ENCODE data around the gene PTPN14. TPM values are rescaled to one million over a fixed set of nuclear protein-coding genes. Genes with fewer than 3 reads are reported as not detected.
A peak's percentile ranks its signal among the peaks of the same experiment; 100 is the strongest.

The PTPN14 gene
- total and polyA plus RNA-seq, 2 of the 8 experiments (the other 6 are each of a cell fraction or from before 2014, with no cell fraction given), result 14.4 to 93.6 TPM

DNA sequence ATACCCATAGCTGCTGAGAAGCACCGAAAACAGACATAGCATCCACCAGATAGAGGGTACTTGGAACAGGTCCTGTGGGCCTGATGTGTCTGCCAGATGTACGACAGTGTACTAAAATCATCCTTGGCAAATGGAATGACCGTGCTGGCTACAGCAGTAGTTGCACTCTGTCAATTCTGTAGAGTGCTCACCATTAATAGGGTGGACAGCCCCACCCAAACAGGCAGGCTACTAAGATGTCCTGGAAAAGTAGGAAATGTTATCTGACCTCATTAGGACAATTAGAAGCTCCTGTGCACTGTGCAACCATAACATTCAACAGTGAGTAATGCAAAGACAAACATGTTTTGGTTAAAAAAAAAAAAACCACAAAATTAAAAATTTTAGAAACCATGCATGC, 106.2 kb downstream of the PTPN14 start:
- H3K56ac ChIP-seq (replicated peaks; ENCODE audit: insufficient read length, low read depth, low read length), result no peak overlapping the region
- peaks cover 0 to 13% of the 10 kb centered on the region in 2 experiments; a peak in 1 of 4 replicates for H3K79me2 ChIP-seq (ENCODE audit: control insufficient read depth in 1 of 2, insufficient read depth in 2 of 2, low read length in 2 of 2)
- H3K23ac ChIP-seq (ENCODE audit: insufficient read length), result no peak overlapping the region
- H2AK5ac ChIP-seq (ENCODE audit: low read depth, low read length), result peak overlapping the region; percentile 98
- peak overlapping the region; percentile 94 for H2BK20ac ChIP-seq (ENCODE audit: low read length)
- POLR2A ChIA-PET (ENCODE audit: partially characterized antibody), result interaction anchor here (1.6 to 6.2 kb wide), 4 partner anchors 22 to 108 kb away, joined by 3 to 30 read pairs (median 6); partner anchors contain the start of gene PTPN14
- H3K9ac ChIP-seq (replicated peaks in 1 of 4; ENCODE audit: extremely low read depth in 1 of 4, low read depth in 3 of 4, low read length in 3 of 4), result no peak overlapping the region
- H3K79me1 ChIP-seq (ENCODE audit: low read depth, low read length), result no peaks in the 10 kb centered on the region
- H3K18ac ChIP-seq (ENCODE audit: extremely low read depth, low read length), result peak overlapping the region; percentile 10; the same call in 1 of the 2 replicates
- H2BK5ac ChIP-seq (ENCODE audit: low read depth, low read length), result peak overlapping the region; percentile 84; the same call in 1 of the 2 replicates
- no peak overlapping the region for H3K27ac ChIP-seq (ENCODE audit: low read depth, low read length)
- peak overlapping the region; percentile 67 for H2BK15ac ChIP-seq (ENCODE audit: low read length)
- H3K27me3 ChIP-seq (replicated peaks in 1 of 4; ENCODE audit: control insufficient read depth in 3 of 4, extremely low read depth in 1 of 4, insufficient read depth in 3 of 4, low read length in 3 of 4), result no peaks in the 10 kb centered on the region
- FAIRE-seq (no peak), DNase-seq (ENCODE audit: low read depth in 1 of 2, low spot score in 2 of 2) (no peak)
- no peak overlapping the region for H3K4me3 ChIP-seq (ENCODE audit: extremely low read depth in 1 of 4, insufficient read depth in 2 of 4, low read depth in 3 of 4, low read length in 4 of 4)
- peak overlapping the region; percentile 58 for H4K91ac ChIP-seq (replicated peaks; ENCODE audit: insufficient read length, low read length)
- H3K14ac ChIP-seq (ENCODE audit: insufficient read length), result no peak overlapping the region
- H3K4ac ChIP-seq (replicated peaks; ENCODE audit: insufficient read length, low read depth, low read length), result peak overlapping the region; percentile 89
- H2AFZ ChIP-seq (ENCODE audit: low read length), result no peak overlapping the region
- H2BK120ac ChIP-seq (replicated peaks; ENCODE audit: low read depth, low read length), result peak overlapping the region; percentile 92
- no peaks in the 10 kb centered on the region for H4K20me1 ChIP-seq (replicated peaks in 1 of 2; ENCODE audit: control insufficient read depth in 1 of 2, insufficient read depth in 2 of 2, low read length in 2 of 2)
- H4K5ac ChIP-seq (ENCODE audit: insufficient read length, low read depth, low read length), result no peak overlapping the region
- no peaks in the 10 kb centered on the region for H3K9me3 ChIP-seq (ENCODE audit: insufficient read depth in 2 of 2, low read depth in 1 of 2, low read length in 1 of 2)
- H3K4me2 ChIP-seq (ENCODE audit: insufficient read depth in 1 of 2, low read depth in 2 of 2, low read length in 2 of 2), result no peak overlapping the region
- no peaks in the 10 kb centered on the region for H3K23me2 ChIP-seq (ENCODE audit: low read depth, low read length)
- peaks cover 2 to 35% (median 15%) of the 10 kb centered on the region in 4 experiments; a peak in 5 of 7 replicates for H3K4me1 ChIP-seq (replicated peaks in 1 of 4; ENCODE audit: control insufficient read depth in 3 of 4, insufficient read depth in 4 of 4, low read length in 3 of 4)
- peak overlapping the region; percentile 96 for H2BK12ac ChIP-seq (ENCODE audit: low read depth, low read length)
- no peaks in the 10 kb centered on the region for H3K36me3 ChIP-seq (ENCODE audit: control insufficient read depth in 2 of 4, insufficient read depth in 4 of 4, low read length in 3 of 4)
- 97% methylated on average over 3 of the region's 3 CpGs; no CpG with 5 or more reads in 1 of the 2 experiments for WGBS, 2 experiments (ENCODE audit: extremely low coverage in 1 of 2, insufficient coverage in 1 of 2, insufficient read length in 1 of 2, insufficient replicate concordance in 2 of 2, low coverage in 1 of 2, low lambda C conversion rate in 2 of 2, missing lambda C conversion rate in 1 of 2)
- no peak overlapping the region for H4K8ac ChIP-seq (ENCODE audit: extremely low read depth, insufficient read depth, low read length)
- CTCF ChIA-PET (ENCODE audit: partially characterized antibody), result interaction anchor here (0.9 to 1.5 kb wide), 2 partner anchors 19 to 43 kb away, joined by 3 read pairs; no protein-coding TSS in a partner anchor
- TF ChIP-seq NRF1 (IDR thresholded peaks at IDR 0.05; ENCODE audit: low read depth, low read length) (no peak), HDAC6 (IDR thresholded peaks at IDR 0.05; ENCODE audit: low read depth, low read length) (no peak), SIRT6 (IDR thresholded peaks at IDR 0.05; ENCODE audit: low read length) (no peak), RXRA (IDR thresholded peaks at IDR 0.05; ENCODE audit: insufficient read depth, low read depth, low read length) (no peak), MAX (IDR thresholded peaks at IDR 0.05) (no peak), ATF2 (IDR thresholded peaks at IDR 0.05; ENCODE audit: low read length) (no peak), JUN (IDR thresholded peaks at IDR 0.05; ENCODE audit: low read depth, low read length) (no peak), TAF7 (optimal IDR thresholded peaks at IDR 0.05; ENCODE audit: borderline replicate concordance, low read depth, low read length) (no peak), RAD21 (IDR thresholded peaks at IDR 0.05 in 1 of 2, conservative IDR thresholded peaks at IDR 0.05 in 1 of 2; ENCODE audit: low read depth in 2 of 2, low read length in 2 of 2) (no peak), CHD1 (IDR thresholded peaks at IDR 0.05; ENCODE audit: low read depth, low read length) (no peak)
- TF ChIP-seq, protein P1, sequence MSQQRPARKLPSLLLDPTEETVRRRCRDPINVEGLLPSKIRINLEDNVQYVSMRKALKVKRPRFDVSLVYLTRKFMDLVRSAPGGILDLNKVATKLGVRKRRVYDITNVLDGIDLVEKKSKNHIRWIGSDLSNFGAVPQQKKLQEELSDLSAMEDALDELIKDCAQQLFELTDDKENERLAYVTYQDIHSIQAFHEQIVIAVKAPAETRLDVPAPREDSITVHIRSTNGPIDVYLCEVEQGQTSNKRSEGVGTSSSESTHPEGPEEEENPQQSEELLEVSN (IDR thresholded peaks at IDR 0.05), result no peak
